Measurements from ENCODE around the gene USP17L15.
"Not testable (repeated sequence)": the region's sequence is repeated elsewhere in the genome, so short reads cannot be mapped to it uniquely, and the experiment has no call there.

The USP17L15 gene

GRCh38 chr4:9234085-9234484 is at the start of gene USP17L15:
USP17L15 (plus strand) TSS chr4:9234385; CDS start chr4:9234385, 0 bp downstream.
- not testable (repeated sequence) for DNase-seq

DNA sequence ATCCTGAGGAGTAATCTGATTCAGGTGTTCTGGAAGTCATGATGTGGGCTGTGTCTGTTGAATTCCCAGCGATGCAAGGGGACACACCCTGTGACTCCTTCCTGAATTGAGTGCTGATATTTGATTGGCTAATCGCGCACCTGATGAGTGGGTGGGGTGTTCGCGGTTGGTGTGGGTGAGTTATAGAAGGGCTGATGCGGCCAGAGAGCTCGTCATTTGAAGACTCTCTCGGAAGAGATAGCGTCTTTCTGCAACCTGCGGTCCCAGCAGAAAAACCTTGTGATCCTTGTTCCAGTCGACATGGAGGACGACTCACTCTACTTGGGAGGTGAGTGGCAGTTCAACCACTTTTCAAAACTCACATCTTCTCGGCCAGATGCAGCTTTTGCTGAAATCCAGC is 23.8 kb upstream of the USP17L15 start, which contains the start of gene USP17L10:
USP17L10 (plus strand) TSS at position 301 of the 400 bp plus-strand sequence; CDS start at position 301, 0 bp downstream.
- not testable (repeated sequence) for DNase-seq

DNA sequence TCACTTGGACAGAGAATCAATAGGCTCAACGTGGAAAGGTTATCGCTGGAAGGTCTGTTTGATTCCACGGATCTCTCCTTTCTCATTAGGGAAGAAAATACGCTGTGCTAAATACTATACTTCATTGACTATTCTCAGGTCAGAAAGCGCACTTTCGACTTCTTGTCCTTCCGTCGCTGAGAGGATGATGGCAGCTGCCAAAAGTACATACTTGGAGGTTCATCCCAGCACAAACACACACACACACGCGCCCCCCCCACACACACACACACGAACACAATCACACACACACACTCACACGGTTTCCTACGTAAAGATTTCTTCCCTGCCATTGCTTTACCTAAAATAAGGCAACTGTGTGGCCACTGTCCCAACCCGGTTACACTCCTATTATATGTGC is 19.5 kb upstream of the USP17L15 start:
- not testable (repeated sequence) for DNase-seq

DNA sequence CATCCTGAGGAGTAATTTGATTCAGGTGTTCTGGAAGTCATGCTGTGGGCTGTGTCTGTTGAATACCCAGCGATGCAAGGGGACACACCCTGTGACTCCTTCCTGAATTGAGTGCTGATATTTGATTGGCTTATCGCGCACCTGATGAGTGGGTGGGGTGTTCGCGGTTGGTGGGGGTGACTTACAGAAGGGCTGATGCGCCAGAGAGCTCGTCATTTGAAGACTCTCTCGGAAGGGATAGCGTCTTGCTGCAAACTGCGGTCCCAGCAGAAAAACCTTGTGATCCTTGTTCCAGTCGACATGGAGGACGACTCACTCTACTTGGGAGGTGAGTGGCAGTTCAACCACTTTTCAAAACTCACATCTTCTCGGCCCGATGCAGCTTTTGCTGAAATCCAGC is 19.1 kb upstream of the USP17L15 start, which contains the start of gene USP17L11:
USP17L11 (plus strand) TSS at position 301 of the 400 bp plus-strand sequence; CDS start at position 301, 0 bp downstream.
- not testable (repeated sequence) for DNase-seq

- not testable (repeated sequence) for DNase-seq
Measured at GRCh38 chr4:9219852-9220251, 14.3 kb upstream of the USP17L15 start, which contains the start of gene USP17L12. USP17L12 (plus strand) TSS chr4:9220152; CDS start chr4:9220152, 0 bp downstream.

DNA sequence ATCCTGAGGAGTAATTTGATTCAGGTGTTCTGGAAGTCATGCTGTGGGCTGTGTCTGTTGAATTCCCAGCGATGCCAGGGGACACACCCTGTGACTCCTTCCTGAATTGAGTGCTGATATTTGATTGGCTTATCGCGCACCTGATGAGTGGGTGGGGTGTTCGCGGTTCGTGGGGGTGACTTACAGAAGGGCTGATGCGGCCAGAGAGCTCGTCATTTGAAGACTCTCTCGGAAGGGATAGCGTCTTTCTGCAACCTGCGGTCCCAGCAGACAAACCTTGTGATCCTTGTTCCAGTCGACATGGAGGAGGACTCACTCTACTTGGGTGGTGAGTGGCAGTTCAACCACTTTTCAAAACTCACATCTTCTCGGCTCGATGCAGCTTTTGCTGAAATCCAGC is 9.6 kb upstream of the USP17L15 start, which contains the start of gene USP17L13:
USP17L13 (plus strand) TSS at position 301 of the 400 bp plus-strand sequence; CDS start at position 301, 0 bp downstream.
- not testable (repeated sequence) for DNase-seq

- not testable (repeated sequence) for DNase-seq
Measured at GRCh38 chr4:9230249-9230648, 3.9 kb upstream of the USP17L15 start.

DNA sequence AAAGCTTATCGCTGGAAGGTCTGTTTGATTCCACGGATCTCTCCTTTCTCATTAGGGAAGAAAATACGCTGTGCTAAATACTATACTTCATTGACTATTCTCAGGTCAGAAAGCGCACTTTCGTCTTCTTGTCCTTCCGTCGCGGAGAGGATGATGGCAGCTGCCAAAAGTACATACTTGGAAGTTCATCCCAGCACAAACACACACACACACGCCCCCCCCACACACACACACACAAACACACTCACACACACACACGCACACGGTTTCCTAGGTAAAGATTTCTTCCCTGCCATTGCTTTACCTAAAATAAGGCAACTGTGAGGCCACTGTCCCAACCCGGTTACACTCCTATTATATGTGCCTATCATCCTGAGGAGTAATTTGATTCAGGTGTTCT is 4.3 kb downstream of the USP17L15 start:
- not testable (repeated sequence) for DNase-seq

GRCh38 chr4:9243579-9243978 is 9.4 kb downstream of the USP17L15 start, which contains the start of gene USP17L17:
USP17L17 (plus strand) TSS chr4:9243879; CDS start chr4:9243879, 0 bp downstream.
- DNase-seq: not testable (repeated sequence)

GRCh38 chr4:9247953-9248680 is 13.9 kb downstream of the USP17L15 start, which contains the start of gene USP17L18:
USP17L18 (plus strand) TSS chr4:9248630; CDS start chr4:9248630, 0 bp downstream.
- not testable (repeated sequence) for DNase-seq

DNA sequence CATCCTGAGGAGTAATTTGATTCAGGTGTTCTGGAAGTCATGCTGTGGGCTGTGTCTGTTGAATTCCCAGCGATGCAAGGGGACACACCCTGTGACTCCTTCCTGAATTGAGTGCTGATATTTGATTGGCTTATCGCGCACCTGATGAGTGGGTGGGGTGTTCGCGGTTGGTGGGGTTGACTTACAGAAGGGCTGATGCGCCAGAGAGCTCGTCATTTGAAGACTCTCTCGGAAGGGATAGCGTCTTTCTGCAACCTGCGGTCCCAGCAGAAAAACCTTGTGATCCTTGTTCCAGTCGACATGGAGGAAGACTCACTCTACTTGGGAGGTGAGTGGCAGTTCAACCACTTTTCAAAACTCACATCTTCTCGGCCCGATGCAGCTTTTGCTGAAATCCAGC is 18.9 kb downstream of the USP17L15 start, which contains the start of gene USP17L19:
USP17L19 (plus strand) TSS at position 301 of the 400 bp plus-strand sequence; CDS start at position 301, 0 bp downstream.
- not testable (repeated sequence) for DNase-seq

DNA sequence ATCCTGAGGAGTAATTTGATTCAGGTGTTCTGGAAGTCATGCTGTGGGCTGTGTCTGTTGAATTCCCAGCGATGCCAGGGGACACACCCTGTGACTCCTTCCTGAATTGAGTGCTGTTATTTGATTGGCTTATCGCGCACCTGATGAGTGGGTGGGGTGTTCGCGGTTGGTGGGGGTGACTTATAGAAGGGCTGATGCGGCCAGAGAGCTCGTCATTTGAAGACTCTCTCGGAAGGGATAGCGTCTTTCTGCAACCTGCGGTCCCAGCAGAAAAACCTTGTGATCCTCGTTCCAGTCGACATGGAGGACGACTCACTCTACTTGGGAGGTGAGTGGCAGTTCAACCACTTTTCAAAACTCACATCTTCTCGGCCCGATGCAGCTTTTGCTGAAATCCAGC is 23.6 kb downstream of the USP17L15 start, which contains the start of gene USP17L20:
USP17L20 (plus strand) TSS at position 301 of the 400 bp plus-strand sequence; CDS start at position 301, 0 bp downstream.
- DNase-seq: not testable (repeated sequence)

DNA sequence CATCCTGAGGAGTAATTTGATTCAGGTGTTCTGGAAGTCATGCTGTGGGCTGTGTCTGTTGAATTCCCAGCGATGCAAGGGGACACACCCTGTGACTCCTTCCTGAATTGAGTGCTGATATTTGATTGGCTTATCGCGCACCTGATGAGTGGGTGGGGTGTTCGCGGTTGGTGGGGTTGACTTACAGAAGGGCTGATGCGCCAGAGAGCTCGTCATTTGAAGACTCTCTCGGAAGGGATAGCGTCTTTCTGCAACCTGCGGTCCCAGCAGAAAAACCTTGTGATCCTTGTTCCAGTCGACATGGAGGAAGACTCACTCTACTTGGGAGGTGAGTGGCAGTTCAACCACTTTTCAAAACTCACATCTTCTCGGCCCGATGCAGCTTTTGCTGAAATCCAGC is 28.4 kb downstream of the USP17L15 start, which contains the start of gene USP17L21:
USP17L21 (plus strand) TSS at position 301 of the 400 bp plus-strand sequence; CDS start at position 301, 0 bp downstream.
- DNase-seq: not testable (repeated sequence)

GRCh38 chr4:9267319-9267718 is 33.1 kb downstream of the USP17L15 start, which contains the start of gene USP17L22:
USP17L22 (plus strand) TSS chr4:9267619; CDS start chr4:9267619, 0 bp downstream.
- not testable (repeated sequence) for DNase-seq

GRCh38 chr4:9271719-9272118 is 37.5 kb downstream of the USP17L15 start:
- not testable (repeated sequence) for DNase-seq

Measured in activated CD4-positive, alpha-beta T cell treated with anti-CD3 and anti-CD28 coated beads, Interleukin-2, amount 50 U/mL, for 1 hour (primary cell).